GM23338 (cell line): ENCODE measurements around the gene DHPS. TPM values are rescaled to one million over a fixed set of nuclear protein-coding genes. Genes with fewer than 3 reads are reported as not detected.

Source experiments
- ATAC-seq: fragments of 200-7000 bp; cut with Tn5 transposase; 3 replicates; pipeline ENCODE4 v1.9.1; 2020
- DNase-seq: peaks from one replicate; pipeline ENCODE4 v3.0.0-alpha.2; 2015; ENCODE audit warnings: low spot score
- H2AFZ ChIP-seq: fragments of 200-600 bp; sonication (generic); 2 replicates; pipeline ENCODE4 v1.8.0; 2016; ENCODE audit warnings: antibody characterized with exemption, mild to moderate bottlenecking, moderate library complexity
- H3F3A ChIP-seq: fragments of 200-600 bp; sonication (generic); replicated peaks from 2 replicates; pipeline ENCODE4 v1.8.0; 2017; ENCODE audit warnings: antibody characterized with exemption, mixed run types, low read depth
- H3K27ac ChIP-seq: fragments of 200-600 bp; sonication (generic); 2 replicates; pipeline ENCODE4 v1.6.1; 2016; ENCODE audit warnings: low read depth
- H3K27me3 ChIP-seq: fragments of 200-600 bp; sonication (generic); 2 replicates; pipeline ENCODE4 v1.8.0; 2016; ENCODE audit warnings: mild to moderate bottlenecking, mixed run types, moderate library complexity; ENCODE audit not compliant: insufficient read depth
- H3K36me3 ChIP-seq: fragments of 200-600 bp; sonication (generic); 2 replicates; pipeline ENCODE4 v1.8.0; 2016; ENCODE audit warnings: mild to moderate bottlenecking; ENCODE audit not compliant: insufficient read depth
- H3K4me1 ChIP-seq: fragments of 200-600 bp; sonication (generic); 2 replicates; pipeline ENCODE4 v1.8.0; 2016; ENCODE audit warnings: mild to moderate bottlenecking, moderate library complexity; ENCODE audit not compliant: insufficient read depth
- H3K4me2 ChIP-seq: fragments of 200-600 bp; sonication (generic); 2 replicates; pipeline ENCODE4 v1.7.1; 2017; ENCODE audit warnings: mixed run types
- H3K4me3 ChIP-seq: fragments of 200-600 bp; sonication (generic); 2 replicates; pipeline ENCODE4 v1.6.1; 2016; ENCODE audit warnings: mixed run types
- H3K79me2 ChIP-seq: fragments of 200-600 bp; sonication (generic); replicated peaks from 2 replicates; pipeline ENCODE4 v1.8.0; 2017; ENCODE audit warnings: mild to moderate bottlenecking; ENCODE audit not compliant: insufficient read depth
- H3K9me2 ChIP-seq: fragments of 200-600 bp; sonication (generic); 2 replicates; pipeline ENCODE4 v1.8.0; 2017; ENCODE audit not compliant: insufficient read depth
- H4K20me1 ChIP-seq: fragments of 200-600 bp; sonication (generic); replicated peaks from 2 replicates; pipeline ENCODE4 v1.8.0; 2017; ENCODE audit warnings: mild to moderate bottlenecking; ENCODE audit not compliant: insufficient read depth
- H3K27ac Mint-ChIP-seq: 2 replicates; pipeline ENCODE4 v1.8.0; 2020; ENCODE audit warnings: inconsistent platforms, mild to moderate bottlenecking, moderate library complexity, mixed read lengths
- H3K27me3 Mint-ChIP-seq: 3 replicates; pipeline ENCODE4 v1.8.0; 2022; ENCODE audit warnings: low read depth, mild to moderate bottlenecking, moderate library complexity, mixed read lengths, inconsistent platforms; ENCODE audit not compliant: insufficient read depth, poor library complexity
- H3K36me3 Mint-ChIP-seq: 3 replicates; pipeline ENCODE4 v1.8.0; 2021; ENCODE audit warnings: low read depth, mild to moderate bottlenecking, inconsistent platforms, moderate library complexity, mixed read lengths
- H3K4me1 Mint-ChIP-seq: 3 replicates; pipeline ENCODE4 v1.8.0; 2020; ENCODE audit warnings: mild to moderate bottlenecking, inconsistent platforms, mixed read lengths
- H3K4me3 Mint-ChIP-seq: 3 replicates; pipeline ENCODE4 v1.8.0; 2021; ENCODE audit warnings: moderate library complexity, mild to moderate bottlenecking, inconsistent platforms, mixed read lengths
- H3K9me3 Mint-ChIP-seq: 3 replicates; pipeline ENCODE4 v1.8.0; 2020; ENCODE audit warnings: moderate library complexity, mild to moderate bottlenecking, inconsistent platforms, mixed read lengths
- CREB1 ChIP-seq: fragments of 250-450 bp; sonication (Bioruptor Pico); IDR thresholded peaks from 2 replicates; pipeline ENCODE4 v1.5.0; 2020; ENCODE audit warnings: low read depth, mild to moderate bottlenecking, moderate library complexity
- EZH2 ChIP-seq: fragments of 200-600 bp; sonication (generic); IDR thresholded peaks from one replicate; pipeline ENCODE4 v1.8.0; 2017; ENCODE audit warnings: antibody characterized with exemption, mild to moderate bottlenecking, low read depth; ENCODE audit not compliant: unreplicated experiment
- EZH2phosphoT487 ChIP-seq: fragments of 200-600 bp; sonication (generic); IDR thresholded peaks from one replicate; pipeline ENCODE4 v1.8.1; 2018; ENCODE audit warnings: antibody characterized with exemption; ENCODE audit not compliant: unreplicated experiment
- JUNB ChIP-seq: IDR thresholded peaks from one replicate; pipeline ENCODE4 v1.6.1; 2016; ENCODE audit warnings: antibody characterized with exemption; ENCODE audit not compliant: unreplicated experiment
- NANOG ChIP-seq: IDR thresholded peaks from 2 replicates; pipeline ENCODE4 v1.6.1; 2016; ENCODE audit warnings: antibody characterized with exemption, borderline replicate concordance
- POLR2AphosphoS5 ChIP-seq: IDR thresholded peaks from 2 replicates; pipeline ENCODE4 v1.6.1; 2016; ENCODE audit warnings: antibody characterized with exemption, low read depth
- STAT1 ChIP-seq: IDR thresholded peaks from one replicate; pipeline ENCODE4 v1.6.1; 2016; ENCODE audit warnings: antibody characterized with exemption; ENCODE audit not compliant: unreplicated experiment
- ZNF114 ChIP-seq: fragments of 250-450 bp; sonication (Bioruptor Pico); IDR thresholded peaks from 2 replicates; pipeline ENCODE4 v1.5.0; 2020; ENCODE audit warnings: mild to moderate bottlenecking, moderate library complexity
- ZNF331 ChIP-seq: fragments of 250-450 bp; sonication (Bioruptor Pico); IDR thresholded peaks from 2 replicates; pipeline ENCODE4 v1.5.0; 2020; ENCODE audit warnings: low read depth, mild to moderate bottlenecking, moderate library complexity
- polyA plus RNA-seq: library from polyadenylated mRNA; unstranded; fragments of >200 nt; fragmentation: Nextera tagmentation; extraction: Ambion mirVana; gene quantifications from 2 replicates; pipeline ENCODE4 v1.2.1, GENCODE V29; 2016
- total RNA-seq: library from RNA; depleted of rRNA; stranded (reverse); fragments of >200 nt; shearing (Covaris generic); gene quantifications from 2 replicates; pipeline ENCODE4 v1.2.3, GENCODE V29; 2014
- TF ChIP-seq, protein P1 (sequence below): IDR thresholded peaks from 2 replicates; pipeline ENCODE4 v1.6.1; 2016; ENCODE audit warnings: antibody characterized with exemption
- TF ChIP-seq, protein P2 (sequence below), 2 experiments: fragments of 200-600 bp in 1 of 2; sonication (generic) in 1 of 2; conservative IDR thresholded peaks; 2 replicates each; pipeline versions ENCODE4 v1.5.1 to v1.6.1; 2016 to 2017; ENCODE audit warnings: antibody characterized with exemption in 2 of 2, low read depth in 2 of 2, mild to moderate bottlenecking in 2 of 2, moderate library complexity in 1 of 2
- TF ChIP-seq, protein P3 (sequence below): IDR thresholded peaks from one replicate; pipeline ENCODE4 v1.6.1; 2018; ENCODE audit warnings: antibody characterized with exemption; ENCODE audit not compliant: unreplicated experiment

Gene DHPS
- total and polyA plus RNA-seq, 2 experiments from 2014 or later, result 85.4 to 126 TPM

DNA sequence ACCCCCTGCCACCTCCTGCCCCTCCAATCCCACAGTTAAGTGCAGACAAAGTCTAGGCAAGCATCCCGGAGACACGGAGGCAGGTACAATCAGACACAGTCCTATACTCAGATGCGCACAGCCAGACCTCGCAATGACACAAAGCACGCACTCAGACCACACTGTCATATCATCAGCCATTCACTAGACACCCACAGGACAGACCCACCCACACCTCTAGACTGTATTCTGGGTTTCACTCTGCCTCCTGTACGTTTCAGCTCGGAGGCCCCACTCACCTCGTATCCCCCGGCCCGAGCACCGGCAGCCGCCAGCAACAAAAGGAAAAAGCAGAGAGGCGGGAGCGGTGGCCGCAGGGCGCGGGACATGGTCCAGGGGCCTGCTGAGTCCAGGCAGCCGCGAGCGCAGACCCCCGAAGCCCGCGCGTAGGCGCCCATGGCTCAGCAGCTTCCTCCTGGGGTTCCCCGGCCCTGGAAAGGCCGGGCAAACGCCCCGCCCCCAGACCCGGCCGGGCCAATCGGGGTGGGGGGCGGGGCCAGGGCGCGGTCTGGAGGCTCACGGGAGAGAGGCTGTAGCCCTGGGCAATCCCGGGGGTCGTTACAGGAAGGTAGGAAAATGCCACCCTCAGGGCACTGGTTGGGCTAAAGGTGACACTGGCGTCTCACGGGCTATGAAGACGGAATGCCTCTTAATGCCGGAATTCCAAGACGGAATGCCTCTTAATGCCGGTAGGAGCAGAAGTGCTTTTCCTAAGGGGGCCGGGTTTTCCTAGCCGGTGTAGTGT is 15.2 kb downstream of the DHPS start, which contains the start of the genes MAN2B1 and WDR83:
TSS of gene MAN2B1 (minus strand) at position 478 of the 784 bp plus-strand sequence. CDS start at position 437, 41 bp downstream.
TSS of gene WDR83 (plus strand) at position 543 of the 784 bp plus-strand sequence. CDS start 2,984 bp downstream, outside the sequence.
- no peaks in the 10 kb centered on the region for H3K27me3 ChIP-seq
- no peaks in the 10 kb centered on the region; the same call in 2 of the 3 replicates for H3K9me3 Mint-ChIP-seq
- H3K27me3 Mint-ChIP-seq, result peaks cover 25% of the 10 kb centered on the region
- peaks cover 21% of the 10 kb centered on the region; the same call in 1 of the 2 replicates for H3F3A ChIP-seq
- TF ChIP-seq POLR2AphosphoS5, result peak; percentile 89
- TF ChIP-seq ZNF331 (CRISPR knock-in tag), result no peak
- H3K27ac ChIP-seq, result peak within 1 kb of the TSS; percentile 81; the same call in 1 of the 2 replicates
- peak within 1 kb of the TSS; percentile 98 for H3K4me2 ChIP-seq
- H3K4me3 Mint-ChIP-seq, result peak within 1 kb of the TSS; percentile 97
- H3K79me2 ChIP-seq, result peaks cover 29% of the 10 kb centered on the region
- peak; percentile 75 for ATAC-seq
- H4K20me1 ChIP-seq, result no peaks in the 10 kb centered on the region; the same call in 1 of the 2 replicates
- peaks cover 29% of the 10 kb centered on the region for H3K4me1 Mint-ChIP-seq
- peak within 1 kb of the TSS; percentile 98 for H2AFZ ChIP-seq
- peaks cover 15% of the 10 kb centered on the region for H3K36me3 Mint-ChIP-seq
- H3K9me2 ChIP-seq, result no peaks in the 10 kb centered on the region
- peaks cover 17% of the 10 kb centered on the region for H3K4me1 ChIP-seq
- H3K27ac Mint-ChIP-seq, result peak within 1 kb of the TSS; percentile 94
- no peaks in the 10 kb centered on the region for H3K36me3 ChIP-seq
- H3K4me3 ChIP-seq, result peak within 1 kb of the TSS; percentile 95
- DNase-seq, result peak; percentile 94

DNA sequence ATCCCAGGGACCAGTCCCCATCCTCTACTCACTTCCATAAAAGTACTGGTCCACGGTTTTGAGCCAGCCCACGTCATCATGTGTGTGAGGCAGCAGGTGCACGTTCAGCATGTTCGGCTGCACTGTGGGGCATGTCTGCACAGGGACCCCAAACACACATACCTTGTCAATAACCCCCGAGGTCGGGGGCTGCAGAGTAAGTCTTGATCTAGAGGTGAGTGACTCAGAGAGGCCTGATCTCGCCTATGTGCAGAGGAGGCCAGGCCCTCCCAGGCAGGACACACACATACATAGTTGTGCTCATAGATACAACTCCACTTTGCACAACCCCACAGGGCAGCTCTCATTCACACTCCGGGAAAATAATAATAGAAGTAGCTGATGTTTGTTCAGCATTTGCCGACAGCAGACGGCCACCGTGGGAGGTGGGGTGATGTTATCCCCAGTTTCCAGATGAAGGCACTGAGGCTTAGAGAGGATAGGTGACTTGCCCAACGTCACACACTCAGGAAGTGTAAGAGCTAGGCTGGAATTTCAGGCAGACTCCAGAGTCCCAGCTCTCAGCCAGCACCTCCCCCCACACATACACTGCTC is 15.9 kb downstream of the DHPS start:
- H3K36me3 Mint-ChIP-seq, result peaks cover 22% of the 10 kb centered on the region
- Histone ChIP-seq H3K4me2 (peak overlapping the region; percentile 98), H3K4me1 (peaks cover 17% of the 10 kb centered on the region), H3K36me3 (0 out of 2 replicates have a peak, but pooled peaks cover 5% of the 10 kb centered on the region), H3K4me3 (peak overlapping the region; percentile 95), H3K79me2 (peaks cover 23% of the 10 kb centered on the region), H3K27ac (no peak overlapping the region), H3F3A (peaks cover 21% of the 10 kb centered on the region; the same call in 1 of the 2 replicates), H3K9me2 (no peaks in the 10 kb centered on the region), H4K20me1 (no peaks in the 10 kb centered on the region; the same call in 1 of the 2 replicates), H2AFZ (no peak overlapping the region; the same call in 1 of the 2 replicates), H3K27me3 (no peaks in the 10 kb centered on the region)
- no peaks in the 10 kb centered on the region; the same call in 2 of the 3 replicates for H3K9me3 Mint-ChIP-seq
- H3K27ac Mint-ChIP-seq, result peak overlapping the region; percentile 74
- H3K4me3 Mint-ChIP-seq, result peak overlapping the region; percentile 97
- peaks cover 29% of the 10 kb centered on the region for H3K4me1 Mint-ChIP-seq
- H3K27me3 Mint-ChIP-seq, result peaks cover 22% of the 10 kb centered on the region
- ATAC-seq (no peak), DNase-seq (no peak)
- TF ChIP-seq NANOG, result no peak
- TF ChIP-seq STAT1, result no peak
- no peak for TF ChIP-seq CREB1 (CRISPR knock-in tag)
- TF ChIP-seq EZH2, result no peak
- no peak for TF ChIP-seq EZH2phosphoT487
- TF ChIP-seq, protein P1, sequence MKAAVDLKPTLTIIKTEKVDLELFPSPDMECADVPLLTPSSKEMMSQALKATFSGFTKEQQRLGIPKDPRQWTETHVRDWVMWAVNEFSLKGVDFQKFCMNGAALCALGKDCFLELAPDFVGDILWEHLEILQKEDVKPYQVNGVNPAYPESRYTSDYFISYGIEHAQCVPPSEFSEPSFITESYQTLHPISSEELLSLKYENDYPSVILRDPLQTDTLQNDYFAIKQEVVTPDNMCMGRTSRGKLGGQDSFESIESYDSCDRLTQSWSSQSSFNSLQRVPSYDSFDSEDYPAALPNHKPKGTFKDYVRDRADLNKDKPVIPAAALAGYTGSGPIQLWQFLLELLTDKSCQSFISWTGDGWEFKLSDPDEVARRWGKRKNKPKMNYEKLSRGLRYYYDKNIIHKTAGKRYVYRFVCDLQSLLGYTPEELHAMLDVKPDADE, result no peak
- no peak for TF ChIP-seq ZNF114 (CRISPR knock-in tag)
- TF ChIP-seq, protein P2, sequence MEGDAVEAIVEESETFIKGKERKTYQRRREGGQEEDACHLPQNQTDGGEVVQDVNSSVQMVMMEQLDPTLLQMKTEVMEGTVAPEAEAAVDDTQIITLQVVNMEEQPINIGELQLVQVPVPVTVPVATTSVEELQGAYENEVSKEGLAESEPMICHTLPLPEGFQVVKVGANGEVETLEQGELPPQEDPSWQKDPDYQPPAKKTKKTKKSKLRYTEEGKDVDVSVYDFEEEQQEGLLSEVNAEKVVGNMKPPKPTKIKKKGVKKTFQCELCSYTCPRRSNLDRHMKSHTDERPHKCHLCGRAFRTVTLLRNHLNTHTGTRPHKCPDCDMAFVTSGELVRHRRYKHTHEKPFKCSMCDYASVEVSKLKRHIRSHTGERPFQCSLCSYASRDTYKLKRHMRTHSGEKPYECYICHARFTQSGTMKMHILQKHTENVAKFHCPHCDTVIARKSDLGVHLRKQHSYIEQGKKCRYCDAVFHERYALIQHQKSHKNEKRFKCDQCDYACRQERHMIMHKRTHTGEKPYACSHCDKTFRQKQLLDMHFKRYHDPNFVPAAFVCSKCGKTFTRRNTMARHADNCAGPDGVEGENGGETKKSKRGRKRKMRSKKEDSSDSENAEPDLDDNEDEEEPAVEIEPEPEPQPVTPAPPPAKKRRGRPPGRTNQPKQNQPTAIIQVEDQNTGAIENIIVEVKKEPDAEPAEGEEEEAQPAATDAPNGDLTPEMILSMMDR (conservative IDR thresholded peaks at IDR 0.05; ENCODE audit: low read depth in 2 of 2), result no peak
- TF ChIP-seq ZNF331 (CRISPR knock-in tag), result no peak
- no peak for TF ChIP-seq JUNB
- no peak for TF ChIP-seq POLR2AphosphoS5
- TF ChIP-seq, protein P3, sequence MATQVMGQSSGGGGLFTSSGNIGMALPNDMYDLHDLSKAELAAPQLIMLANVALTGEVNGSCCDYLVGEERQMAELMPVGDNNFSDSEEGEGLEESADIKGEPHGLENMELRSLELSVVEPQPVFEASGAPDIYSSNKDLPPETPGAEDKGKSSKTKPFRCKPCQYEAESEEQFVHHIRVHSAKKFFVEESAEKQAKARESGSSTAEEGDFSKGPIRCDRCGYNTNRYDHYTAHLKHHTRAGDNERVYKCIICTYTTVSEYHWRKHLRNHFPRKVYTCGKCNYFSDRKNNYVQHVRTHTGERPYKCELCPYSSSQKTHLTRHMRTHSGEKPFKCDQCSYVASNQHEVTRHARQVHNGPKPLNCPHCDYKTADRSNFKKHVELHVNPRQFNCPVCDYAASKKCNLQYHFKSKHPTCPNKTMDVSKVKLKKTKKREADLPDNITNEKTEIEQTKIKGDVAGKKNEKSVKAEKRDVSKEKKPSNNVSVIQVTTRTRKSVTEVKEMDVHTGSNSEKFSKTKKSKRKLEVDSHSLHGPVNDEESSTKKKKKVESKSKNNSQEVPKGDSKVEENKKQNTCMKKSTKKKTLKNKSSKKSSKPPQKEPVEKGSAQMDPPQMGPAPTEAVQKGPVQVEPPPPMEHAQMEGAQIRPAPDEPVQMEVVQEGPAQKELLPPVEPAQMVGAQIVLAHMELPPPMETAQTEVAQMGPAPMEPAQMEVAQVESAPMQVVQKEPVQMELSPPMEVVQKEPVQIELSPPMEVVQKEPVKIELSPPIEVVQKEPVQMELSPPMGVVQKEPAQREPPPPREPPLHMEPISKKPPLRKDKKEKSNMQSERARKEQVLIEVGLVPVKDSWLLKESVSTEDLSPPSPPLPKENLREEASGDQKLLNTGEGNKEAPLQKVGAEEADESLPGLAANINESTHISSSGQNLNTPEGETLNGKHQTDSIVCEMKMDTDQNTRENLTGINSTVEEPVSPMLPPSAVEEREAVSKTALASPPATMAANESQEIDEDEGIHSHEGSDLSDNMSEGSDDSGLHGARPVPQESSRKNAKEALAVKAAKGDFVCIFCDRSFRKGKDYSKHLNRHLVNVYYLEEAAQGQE, result no peak
